GM13976 (cell line): ENCODE data around the gene FCRLB.
"Not testable (repeated sequence)": the region's sequence is repeated elsewhere in the genome, so short reads cannot be mapped to it uniquely, and the experiment has no call there.

Experiments used
- DNase-seq: peaks from one replicate; pipeline ENCODE4 v3.0.0; 2012; ENCODE audit warnings: low spot score
- CTCF ChIP-seq: IDR thresholded peaks from 2 replicates; pipeline ENCODE4 v1.5.1; 2012; ENCODE audit warnings: borderline replicate concordance, mild to moderate bottlenecking; ENCODE audit not compliant: insufficient read depth; ENCODE audit errors: extremely low read depth, missing control alignments, control extremely low read depth
- in situ Hi-C: fragments of 300-500 bp; cut with MboI; formaldehyde crosslinking; loops from one replicate; pipeline ENCODE4 v1.12.0; 2022; ENCODE audit warnings: low sequenced_read_pairs, mixed read lengths, inconsistent platforms; ENCODE audit not compliant: unreplicated experiment

FCRLB gene

GRCh38 chr1:161720422-161720821 is 922 bp upstream of the FCRLB start:
- in situ Hi-C loops, result no loop called here
- no peak for DNase-seq

GRCh38 chr1:161721738-161722343 is 497 bp downstream of the FCRLB start:
- no peak for TF ChIP-seq CTCF
- in situ Hi-C loops, result no loop called here
- no peak for DNase-seq

More at GRCh38 chr1:161720422-161720821, 922 bp upstream of the FCRLB start:
- TF ChIP-seq CTCF, result no peak

GRCh38 chr1:161722406-161722805 is 1.1 kb downstream of the FCRLB start:
- DNase-seq, result no peak
- TF ChIP-seq CTCF, result no peak
- in situ Hi-C loops, result no loop called here

GRCh38 chr1:161723459-161724141 is 2.3 kb downstream of the FCRLB start:
- DNase-seq, result no peak
- no peak for TF ChIP-seq CTCF
- in situ Hi-C loops, result no loop called here

GRCh38 chr1:161725258-161725907 is 4.0 kb downstream of the FCRLB start:
- in situ Hi-C loops, result loop anchor here (25.0 kb wide), 1 partner anchor 88 kb away; the partner anchor contains the start of gene FCGR3B
- not testable (repeated sequence) for DNase-seq

GRCh38 chr1:161725908-161726472 is 4.6 kb downstream of the FCRLB start:
- no peak for DNase-seq
- in situ Hi-C loops, result loop anchor here (25.0 kb wide), 1 partner anchor 89 kb away; the partner anchor contains the start of gene FCGR3B
- TF ChIP-seq CTCF, result no peak
